Measurements from ENCODE around the gene KDM5B. TPM values are rescaled to one million over a fixed set of nuclear protein-coding genes. Genes with fewer than 3 reads are reported as not detected.

The KDM5B gene
- total and polyA plus RNA-seq, 12 donors: 11.7 to 75.1 (median 41.4) TPM

- H3K9me3 ChIP-seq (replicated peaks in 1 of 3): no peaks in the 10 kb centered on the region
- H3K4me3 ChIP-seq: no peak overlapping the region
- peaks cover 38% of the 10 kb centered on the region for H3K27me3 ChIP-seq
- no peak overlapping the region for H3K27ac ChIP-seq
- H3K4me1 ChIP-seq (replicated peaks in 1 of 2): no peaks in the 10 kb centered on the region
- TF ChIP-seq, protein P1, sequence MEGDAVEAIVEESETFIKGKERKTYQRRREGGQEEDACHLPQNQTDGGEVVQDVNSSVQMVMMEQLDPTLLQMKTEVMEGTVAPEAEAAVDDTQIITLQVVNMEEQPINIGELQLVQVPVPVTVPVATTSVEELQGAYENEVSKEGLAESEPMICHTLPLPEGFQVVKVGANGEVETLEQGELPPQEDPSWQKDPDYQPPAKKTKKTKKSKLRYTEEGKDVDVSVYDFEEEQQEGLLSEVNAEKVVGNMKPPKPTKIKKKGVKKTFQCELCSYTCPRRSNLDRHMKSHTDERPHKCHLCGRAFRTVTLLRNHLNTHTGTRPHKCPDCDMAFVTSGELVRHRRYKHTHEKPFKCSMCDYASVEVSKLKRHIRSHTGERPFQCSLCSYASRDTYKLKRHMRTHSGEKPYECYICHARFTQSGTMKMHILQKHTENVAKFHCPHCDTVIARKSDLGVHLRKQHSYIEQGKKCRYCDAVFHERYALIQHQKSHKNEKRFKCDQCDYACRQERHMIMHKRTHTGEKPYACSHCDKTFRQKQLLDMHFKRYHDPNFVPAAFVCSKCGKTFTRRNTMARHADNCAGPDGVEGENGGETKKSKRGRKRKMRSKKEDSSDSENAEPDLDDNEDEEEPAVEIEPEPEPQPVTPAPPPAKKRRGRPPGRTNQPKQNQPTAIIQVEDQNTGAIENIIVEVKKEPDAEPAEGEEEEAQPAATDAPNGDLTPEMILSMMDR (IDR thresholded peaks at IDR 0.05): no peak
- no peak for TF ChIP-seq POLR2A (IDR thresholded peaks at IDR 0.05)
- 56 to 71% (median 60%) methylated on average over 3 to 5 of the region's 5 CpGs for WGBS, 4 donors
- no peaks in the 10 kb centered on the region for H3K36me3 ChIP-seq (replicated peaks in 1 of 2)
- intact Hi-C loops (cut with DNase I): no loop called here
- peak in 1 of 7 donors; percentile 62 for DNase-seq
Observed at GRCh38 chr1:202702088-202702487, 106.1 kb downstream of the KDM5B start.

GRCh38 chr1:202701200-202701599 lies 107.0 kb downstream of the KDM5B start:
- TF ChIP-seq, protein P1 (IDR thresholded peaks at IDR 0.05): no peak
- TF ChIP-seq POLR2A (IDR thresholded peaks at IDR 0.05): no peak
- peaks cover 41% of the 10 kb centered on the region for H3K27me3 ChIP-seq
- H3K9me3 ChIP-seq (replicated peaks in 1 of 3): no peaks in the 10 kb centered on the region
- no peak for DNase-seq
- intact Hi-C loops (cut with DNase I): no loop called here
- H3K36me3 ChIP-seq (replicated peaks in 1 of 2): no peaks in the 10 kb centered on the region
- 83 to 86% (median 84%) methylated on average over 3 of the region's 3 CpGs for WGBS, 4 donors
- no peaks in the 10 kb centered on the region for H3K4me1 ChIP-seq (replicated peaks in 1 of 2)
- H3K4me3 ChIP-seq: no peak overlapping the region
- H3K27ac ChIP-seq: no peak overlapping the region

DNA sequence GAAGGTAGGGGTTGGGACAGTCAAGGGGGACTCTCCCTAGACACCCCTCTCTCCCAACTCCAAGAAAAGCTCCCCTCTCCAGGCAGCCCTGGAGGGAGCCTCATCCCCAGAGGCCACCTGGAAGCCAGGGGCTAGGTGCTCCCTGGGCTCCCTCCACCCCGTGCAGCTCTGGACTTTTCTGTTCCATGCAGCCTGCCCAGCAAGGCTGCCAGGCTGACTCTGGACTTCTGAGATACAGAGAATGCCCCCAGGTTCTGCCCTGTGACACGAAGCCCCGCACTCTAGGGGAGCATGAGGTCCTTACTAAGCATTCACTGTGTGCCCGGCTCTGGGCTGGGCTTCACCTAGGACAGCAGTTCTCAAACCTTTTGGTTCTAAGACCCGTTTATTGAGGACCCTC lies 108.2 kb downstream of the KDM5B start:
- WGBS, 4 donors: 56 to 72% (median 65%) methylated on average over 2 to 5 of the region's 5 CpGs
- no peak for DNase-seq
- H3K36me3 ChIP-seq (replicated peaks in 1 of 2): no peaks in the 10 kb centered on the region
- peaks cover 29% of the 10 kb centered on the region for H3K27me3 ChIP-seq
- no peaks in the 10 kb centered on the region for H3K4me1 ChIP-seq (replicated peaks in 1 of 2)
- no peak overlapping the region for H3K27ac ChIP-seq
- TF ChIP-seq POLR2A (IDR thresholded peaks at IDR 0.05): no peak
- TF ChIP-seq, protein P1 (IDR thresholded peaks at IDR 0.05): no peak
- H3K4me3 ChIP-seq: no peak overlapping the region
- H3K9me3 ChIP-seq (replicated peaks in 1 of 3): no peaks in the 10 kb centered on the region
- intact Hi-C loops (cut with DNase I): no loop called here

GRCh38 chr1:202698276-202698675 lies 109.9 kb downstream of the KDM5B start:
- H3K4me3 ChIP-seq: no peak overlapping the region
- peaks cover 21% of the 10 kb centered on the region for H3K27me3 ChIP-seq
- TF ChIP-seq, protein P1 (IDR thresholded peaks at IDR 0.05): no peak
- no peak for TF ChIP-seq POLR2A (IDR thresholded peaks at IDR 0.05)
- intact Hi-C loops (cut with DNase I): no loop called here
- no peak for DNase-seq
- 59 to 82% (median 68%) methylated on average over 4 to 8 of the region's 8 CpGs for WGBS, 4 donors
- no peaks in the 10 kb centered on the region for H3K36me3 ChIP-seq (replicated peaks in 1 of 2)
- no peak overlapping the region for H3K27ac ChIP-seq
- H3K4me1 ChIP-seq (replicated peaks in 1 of 2): no peaks in the 10 kb centered on the region
- H3K9me3 ChIP-seq (replicated peaks in 1 of 3): no peaks in the 10 kb centered on the region
